Pancreas (tissue), 10 donors: ENCODE results near the gene SLC22A17. TPM values are rescaled to one million over a fixed set of nuclear protein-coding genes. Genes with fewer than 3 reads are reported as not detected.
"Not testable (repeated sequence)": the region's sequence is repeated elsewhere in the genome, so short reads cannot be mapped to it uniquely, and the experiment has no call there.

Experiments
- ATAC-seq, 4 donors: fragments of 200-7000 bp; cut with Tn5 transposase; one replicate each; pipeline versions ENCODE4 v1.8.0 to v1.9.1; 2020; ENCODE audit warnings: mild to moderate bottlenecking in 4 of 4, moderate library complexity in 4 of 4
- DNase-seq, 6 donors: peaks; one replicate each; pipeline ENCODE4 v3.0.0-alpha.2; 2020
- FAIRE-seq: peaks from 2 replicates; lab custom pipeline; 2012; peaks lifted over from hg19 to GRCh38; lab: Jason Lieb, UNC
- H3K27ac ChIP-seq, 4 donors: fragments of 200-600 bp; sonication (generic); 1 replicate in 3 of 4; 2 replicates in 1 of 4; pipeline versions ENCODE4 v1.5.0 to v1.8.0; 2020
- H3K27me3 ChIP-seq, 4 donors: fragments of 200-600 bp; one replicate each; pipeline ENCODE4 v1.8.0; 2021
- H3K36me3 ChIP-seq, 3 donors: fragments of 200-600 bp; sonication (generic) in 1 of 3; one replicate each; pipeline versions ENCODE4 v1.5.0 to v1.8.0; 2020 to 2021
- H3K4me1 ChIP-seq, 3 donors: fragments of 200-600 bp; one replicate each; pipeline ENCODE4 v1.8.0; 2021
- H3K4me3 ChIP-seq, 4 donors: fragments of 200-600 bp; sonication (generic) in 2 of 4; one replicate each; pipeline versions ENCODE4 v1.5.0 to v1.8.0; 2020 to 2021
- H3K9me3 ChIP-seq, 4 donors: fragments of 200-600 bp; one replicate each; pipeline ENCODE4 v1.8.0; 2021
- CTCF ChIP-seq, 4 donors: fragments of 200-600 bp; sonication (generic) in 3 of 4; IDR thresholded peaks; one replicate each; pipeline versions ENCODE4 v1.5.0 to v1.8.0; 2021; ENCODE audit warnings: antibody characterized with exemption in 4 of 4
- WGBS, 2 donors: extraction: QIAGEN DNeasy Blood & Tissue Kit; methylation state at CpG; one replicate each; pipeline ENCODE4 v1.1.7; 2013; 5-methylcytosine and 5-hydroxymethylcytosine counted together
- intact Hi-C, 3 donors: fragments of 100-400 bp; cut with DNase I; formaldehyde crosslinking; loops; one replicate each; pipeline versions ENCODE4 v1.11.1 to v1.14.2; 2022
- polyA plus RNA-seq, 2 donors: library from polyadenylated mRNA; stranded (reverse); fragments of 200-250 nt; gene quantifications; one replicate each; pipeline ENCODE4 v1.2.3, GENCODE V29; 2013
- total RNA-seq, 6 donors: library from RNA; stranded (reverse); fragmentation: NEBNext Ultra II Directional in 4 of 6; extraction: Animal tissue kit (Norgen Biotek cat#: 25700) in 4 of 6; gene quantifications; one replicate each; pipeline versions ENCODE4 v1.2.1 to v1.2.4, GENCODE V29; 2021 to 2023
- donor health status: healthy with polysubstance abuse.
- donor health status: DM: no; HTN: no; CAD: no; lungs with moderate emphysema.
- donor health status: DM: no; HTN: no; CAD: no.
- donor health status: control.
- donor health status: control.
- donor health status: Bipolar disorder and iron deficiency.
- donor health status: DM: yes; HTN: yes; CAD: no.
- donor health status: DM: no; HTN: no; CAD: no.
- donor health status: DM: no; HTN: no; CAD: no.
- donor health status: DM: yes; HTN: yes; CAD: no.

The SLC22A17 gene
- 10 to 100 TPM in 4 of 6 donors, 1 to 10 TPM in 2; 6.4 to 19.6 (median 10.3) TPM for total RNA-seq
- 10 to 100 TPM; 29.9 to 90.7 TPM for polyA plus RNA-seq

GRCh38 chr14:23352506-23353432 lies at the start of gene SLC22A17:
TSS of gene SLC22A17 (minus strand) at chr14:23352887.
- Histone ChIP-seq H3K4me3 (peak within 1 kb of the TSS; percentile 39 to 70 (median 60)), H3K27me3 (no peaks in the 10 kb centered on the region), H3K27ac (no peak within 1 kb of the TSS), H3K4me1 (peaks cover 0 to 4% (median 0%) of the 10 kb centered on the region in 3 donors), H3K36me3 (no peaks in the 10 kb centered on the region), H3K9me3 (no peaks in the 10 kb centered on the region)
- DNase-seq: peak; percentile 61 to 84 (median 70)
- ATAC-seq: peak; percentile 92 to 96 (median 95)
- intact Hi-C loops: no loop called here
- FAIRE-seq: no peak
- 1 to 2% methylated on average over 33 to 42 of the region's 42 CpGs for WGBS, 2 donors
- no peak for TF ChIP-seq CTCF (IDR thresholded peaks at IDR 0.05)

GRCh38 chr14:23401291-23401690 lies 48.6 kb upstream of the SLC22A17 start:
- no peak overlapping the region for H3K27ac ChIP-seq
- FAIRE-seq (no peak), ATAC-seq (no peak), DNase-seq (no peak)
- intact Hi-C loops: no loop called here
- H3K4me1 ChIP-seq: no peaks in the 10 kb centered on the region
- no peak for TF ChIP-seq CTCF (IDR thresholded peaks at IDR 0.05)
- no peaks in the 10 kb centered on the region for H3K36me3 ChIP-seq
- WGBS, 2 donors: 63 to 88% methylated on average over 4 of the region's 4 CpGs
- H3K4me3 ChIP-seq: no peak overlapping the region
- H3K27me3 ChIP-seq: no peaks in the 10 kb centered on the region
- no peaks in the 10 kb centered on the region for H3K9me3 ChIP-seq

- WGBS, 2 donors: 77 to 88% methylated on average over 16 of the region's 16 CpGs
- H3K9me3 ChIP-seq, H3K36me3 ChIP-seq, FAIRE-seq, H3K4me3 ChIP-seq, DNase-seq, H3K4me1 ChIP-seq, H3K27ac ChIP-seq, H3K27me3 ChIP-seq, ATAC-seq, intact Hi-C loops: not testable (repeated sequence)
These were observed 47.9 kb upstream of the SLC22A17 start for GRCh38 chr14:23400496-23401149.

- WGBS, 2 donors: 81 to 83% methylated on average over 6 of the region's 6 CpGs
- Histone ChIP-seq H3K9me3 (no peaks in the 10 kb centered on the region), H3K36me3 (no peaks in the 10 kb centered on the region), H3K4me3 (no peak overlapping the region), H3K4me1 (no peaks in the 10 kb centered on the region), H3K27ac (no peak overlapping the region), H3K27me3 (no peaks in the 10 kb centered on the region)
- FAIRE-seq (no peak), ATAC-seq (no peak), DNase-seq (no peak)
- intact Hi-C loops: no loop called here
- TF ChIP-seq CTCF (IDR thresholded peaks at IDR 0.05): no peak
These were observed 46.9 kb upstream of the SLC22A17 start for GRCh38 chr14:23399591-23399990.

GRCh38 chr14:23399136-23399535 lies 46.4 kb upstream of the SLC22A17 start:
- no peaks in the 10 kb centered on the region for H3K9me3 ChIP-seq
- H3K36me3 ChIP-seq: no peaks in the 10 kb centered on the region
- WGBS, 2 donors: 91 to 94% methylated on average over 3 of the region's 3 CpGs
- no peak for TF ChIP-seq CTCF (IDR thresholded peaks at IDR 0.05)
- FAIRE-seq (no peak), DNase-seq (no peak), ATAC-seq (no peak)
- H3K4me3 ChIP-seq: no peak overlapping the region
- intact Hi-C loops: no loop called here
- H3K27ac ChIP-seq: no peak overlapping the region
- H3K4me1 ChIP-seq: no peaks in the 10 kb centered on the region
- no peaks in the 10 kb centered on the region for H3K27me3 ChIP-seq
